ENCODE data around the gene ZZZ3.
A peak's percentile ranks its signal among the peaks of the same experiment; 100 is the strongest.

Gene ZZZ3

DNA sequence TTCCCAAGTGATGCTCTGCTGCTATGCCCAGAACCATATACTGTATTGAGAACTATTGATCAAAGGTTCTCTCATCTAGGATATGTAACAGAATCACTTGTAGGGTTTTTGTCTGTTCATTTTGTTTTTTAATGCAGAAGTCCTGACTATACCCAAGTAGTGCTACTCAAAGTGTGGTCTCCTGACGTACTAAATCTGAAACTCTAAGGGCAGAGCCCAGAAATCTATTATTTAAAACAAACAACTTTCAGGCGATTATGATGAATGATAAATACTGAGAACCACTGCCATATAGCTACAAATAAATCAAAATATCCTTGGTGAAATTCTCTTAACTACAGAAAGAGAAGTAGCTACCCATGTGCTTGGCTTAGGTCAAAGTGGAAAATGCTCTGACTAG, 10.1 kb downstream of the ZZZ3 start:
- H3K4me1 ChIP-seq (ENCODE audit: control extremely low read depth in 1 of 4, control insufficient read depth in 4 of 4, insufficient read depth in 4 of 4, low read length in 3 of 4): peaks cover 0 to 9% (median 0%) of the 10 kb centered on the region in 4 experiments
- ChIA-PET POLR2A (no interaction called here), CTCF (interaction anchor here (1.1 kb wide), 1 partner anchor 30 kb away, joined by 3 read pairs; no protein-coding TSS in a partner anchor)
- DNase-seq: no peak
- H3K36me3 ChIP-seq (ENCODE audit: control insufficient read depth in 4 of 4, insufficient read depth in 4 of 4, low read length in 3 of 4): peaks cover 0 to 9% (median 3%) of the 10 kb centered on the region in 4 experiments
- no peak overlapping the region for H3K4me3 ChIP-seq (ENCODE audit: control insufficient read depth in 1 of 7, extremely low read depth in 1 of 7, insufficient read depth in 4 of 7, low read depth in 2 of 7, low read length in 6 of 7)
- no peaks in the 10 kb centered on the region for H3K9me3 ChIP-seq (ENCODE audit: control extremely low read depth in 1 of 5, control insufficient read depth in 4 of 5, insufficient read depth in 2 of 5, low read depth in 1 of 5, low read length in 4 of 5)
- H3K27me3 ChIP-seq (replicated peaks in 2 of 5; ENCODE audit: control insufficient read depth in 4 of 5, insufficient read depth in 5 of 5, low read length in 4 of 5): no peaks in the 10 kb centered on the region
- no peak overlapping the region for H3K27ac ChIP-seq (ENCODE audit: insufficient read depth in 1 of 2, low read depth in 1 of 2, low read length in 2 of 2, poor library complexity in 1 of 2, severe bottlenecking in 2 of 2)
- 100% methylated on average over 1 of the region's 2 CpGs for WGBS (ENCODE audit: insufficient coverage)

GRCh38 chr1:77671836-77672235, 10.6 kb downstream of the ZZZ3 start:
- POLR2A ChIA-PET: no interaction called here
- no peaks in the 10 kb centered on the region for H3K9me3 ChIP-seq (ENCODE audit: control extremely low read depth in 1 of 5, control insufficient read depth in 4 of 5, insufficient read depth in 2 of 5, low read depth in 1 of 5, low read length in 4 of 5)
- H3K27ac ChIP-seq (ENCODE audit: insufficient read depth in 1 of 2, low read depth in 1 of 2, low read length in 2 of 2, poor library complexity in 1 of 2, severe bottlenecking in 2 of 2): no peak overlapping the region
- WGBS (ENCODE audit: insufficient coverage): 100% methylated on average over 1 of the region's 5 CpGs
- CTCF ChIA-PET: no interaction called here
- no peak overlapping the region for H3K4me3 ChIP-seq (ENCODE audit: control insufficient read depth in 1 of 7, extremely low read depth in 1 of 7, insufficient read depth in 4 of 7, low read depth in 2 of 7, low read length in 6 of 7)
- DNase-seq: no peak
- peaks cover 0 to 9% (median 3%) of the 10 kb centered on the region in 4 experiments for H3K36me3 ChIP-seq (ENCODE audit: control insufficient read depth in 4 of 4, insufficient read depth in 4 of 4, low read length in 3 of 4)
- H3K27me3 ChIP-seq (replicated peaks in 2 of 5; ENCODE audit: control insufficient read depth in 4 of 5, insufficient read depth in 5 of 5, low read length in 4 of 5): no peaks in the 10 kb centered on the region
- H3K4me1 ChIP-seq (ENCODE audit: control extremely low read depth in 1 of 4, control insufficient read depth in 4 of 4, insufficient read depth in 4 of 4, low read length in 3 of 4): peaks cover 0 to 9% (median 0%) of the 10 kb centered on the region in 4 experiments

GRCh38 chr1:77670330-77670729, 12.1 kb downstream of the ZZZ3 start:
- DNase-seq: no peak
- no peaks in the 10 kb centered on the region for H3K9me3 ChIP-seq (ENCODE audit: control extremely low read depth in 1 of 5, control insufficient read depth in 4 of 5, insufficient read depth in 2 of 5, low read depth in 1 of 5, low read length in 4 of 5)
- H3K36me3 ChIP-seq (ENCODE audit: control insufficient read depth in 4 of 4, insufficient read depth in 4 of 4, low read length in 3 of 4): peaks cover 0 to 2% (median 2%) of the 10 kb centered on the region in 4 experiments
- ChIA-PET POLR2A (interaction anchor here (0.6 kb wide), 1 partner anchor 16 kb away, joined by 3 read pairs; no protein-coding TSS in a partner anchor), CTCF (no interaction called here)
- no peaks in the 10 kb centered on the region for H3K27me3 ChIP-seq (replicated peaks in 2 of 5; ENCODE audit: control insufficient read depth in 4 of 5, insufficient read depth in 5 of 5, low read length in 4 of 5)
- no peak overlapping the region for H3K4me3 ChIP-seq (ENCODE audit: control insufficient read depth in 1 of 7, extremely low read depth in 1 of 7, insufficient read depth in 4 of 7, low read depth in 2 of 7, low read length in 6 of 7)
- H3K4me1 ChIP-seq (ENCODE audit: control extremely low read depth in 1 of 4, control insufficient read depth in 4 of 4, insufficient read depth in 4 of 4, low read length in 3 of 4): peaks cover 0 to 9% (median 0%) of the 10 kb centered on the region in 4 experiments
- no peak overlapping the region for H3K27ac ChIP-seq (ENCODE audit: insufficient read depth in 1 of 2, low read depth in 1 of 2, low read length in 2 of 2, poor library complexity in 1 of 2, severe bottlenecking in 2 of 2)
- WGBS (ENCODE audit: insufficient coverage): 100% methylated on average over 6 of the region's 7 CpGs

- ChIA-PET CTCF (interaction anchor here (0.6 to 1.6 kb wide), 5 partner anchors 10 to 322 kb away, joined by 3 to 4 read pairs (median 3); no protein-coding TSS in a partner anchor), POLR2A (no interaction called here)
- no CpG with 5 or more reads among the region's 1 CpG for WGBS (ENCODE audit: insufficient coverage)
- H3K27me3 ChIP-seq (replicated peaks in 2 of 5; ENCODE audit: control insufficient read depth in 4 of 5, insufficient read depth in 5 of 5, low read length in 4 of 5): no peaks in the 10 kb centered on the region
- DNase-seq: no peak
- no peak overlapping the region for H3K27ac ChIP-seq (ENCODE audit: insufficient read depth in 1 of 2, low read depth in 1 of 2, low read length in 2 of 2, poor library complexity in 1 of 2, severe bottlenecking in 2 of 2)
- no peaks in the 10 kb centered on the region for H3K9me3 ChIP-seq (ENCODE audit: control extremely low read depth in 1 of 5, control insufficient read depth in 4 of 5, insufficient read depth in 2 of 5, low read depth in 1 of 5, low read length in 4 of 5)
- peaks cover 0 to 2% (median 0%) of the 10 kb centered on the region in 4 experiments for H3K36me3 ChIP-seq (ENCODE audit: control insufficient read depth in 4 of 4, insufficient read depth in 4 of 4, low read length in 3 of 4)
- H3K4me3 ChIP-seq (ENCODE audit: control insufficient read depth in 1 of 7, extremely low read depth in 1 of 7, insufficient read depth in 4 of 7, low read depth in 2 of 7, low read length in 6 of 7): no peak overlapping the region
- peaks cover 0 to 9% (median 1%) of the 10 kb centered on the region in 4 experiments for H3K4me1 ChIP-seq (ENCODE audit: control extremely low read depth in 1 of 4, control insufficient read depth in 4 of 4, insufficient read depth in 4 of 4, low read length in 3 of 4)
Measured at GRCh38 chr1:77668924-77669449, 13.5 kb downstream of the ZZZ3 start.

DNA sequence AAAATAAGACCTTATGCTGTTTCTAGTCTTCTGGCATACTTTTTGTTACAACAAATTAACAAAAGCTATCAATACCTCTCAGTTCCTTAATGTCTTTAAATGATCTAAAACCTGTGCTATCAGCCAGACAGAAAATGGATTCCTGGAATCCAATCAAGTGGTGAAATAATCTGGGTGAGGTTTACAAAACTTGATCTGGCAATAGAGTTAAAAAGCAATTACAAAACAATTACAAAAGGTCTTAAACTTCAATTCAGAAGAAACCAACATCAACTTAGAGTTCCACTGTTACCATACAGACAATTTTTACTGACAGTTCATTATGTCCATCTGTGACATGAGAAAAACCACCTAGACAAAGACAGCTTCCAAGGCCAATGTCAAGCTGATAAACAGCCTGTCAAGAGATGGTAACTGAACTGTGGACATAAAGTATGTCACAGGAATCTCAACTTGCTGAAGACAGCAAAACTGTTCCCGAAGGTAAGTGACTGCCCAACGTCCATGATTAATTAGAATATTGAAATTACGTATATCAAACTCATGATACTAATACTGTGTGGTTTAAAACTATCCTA, 17.4 kb downstream of the ZZZ3 start:
- Histone ChIP-seq H3K27me3 (replicated peaks in 2 of 5; ENCODE audit: control insufficient read depth in 4 of 5, insufficient read depth in 5 of 5, low read length in 4 of 5) (no peaks in the 10 kb centered on the region), H3K36me3 (ENCODE audit: control insufficient read depth in 4 of 4, insufficient read depth in 4 of 4, low read length in 3 of 4) (peaks cover 0 to 6% (median 2%) of the 10 kb centered on the region in 4 experiments), H3K9me3 (ENCODE audit: control extremely low read depth in 1 of 5, control insufficient read depth in 4 of 5, insufficient read depth in 2 of 5, low read depth in 1 of 5, low read length in 4 of 5) (no peaks in the 10 kb centered on the region), H3K27ac (ENCODE audit: insufficient read depth in 1 of 2, low read depth in 1 of 2, low read length in 2 of 2, poor library complexity in 1 of 2, severe bottlenecking in 2 of 2) (peak overlapping the region in 1 of 2 experiments; percentile 12), H3K4me1 (ENCODE audit: control extremely low read depth in 1 of 4, control insufficient read depth in 4 of 4, insufficient read depth in 4 of 4, low read length in 3 of 4) (peaks cover 0 to 3% (median 0%) of the 10 kb centered on the region in 4 experiments), H3K4me3 (ENCODE audit: control insufficient read depth in 1 of 7, extremely low read depth in 1 of 7, insufficient read depth in 4 of 7, low read depth in 2 of 7, low read length in 6 of 7) (no peak overlapping the region)
- DNase-seq: no peak
- no CpG with 5 or more reads among the region's 3 CpGs for WGBS (ENCODE audit: insufficient coverage)
- CTCF ChIA-PET: interaction anchor here (0.6 to 1.2 kb wide), 3 partner anchors 15 to 88 kb away, joined by 3 to 7 read pairs (median 3); partner anchors contain the start of gene ZZZ3
- POLR2A ChIA-PET: no interaction called here

GRCh38 chr1:77661696-77662095, 20.8 kb downstream of the ZZZ3 start:
- DNase-seq: no peak
- CTCF ChIA-PET: interaction anchor here (0.6 kb wide), 1 partner anchor 117 kb away, joined by 3 read pairs; no protein-coding TSS in a partner anchor
- POLR2A ChIA-PET: interaction anchor here (0.6 kb wide), 1 partner anchor 15 kb away, joined by 4 read pairs; no protein-coding TSS in a partner anchor
- H3K4me1 ChIP-seq (ENCODE audit: control extremely low read depth in 1 of 4, control insufficient read depth in 4 of 4, insufficient read depth in 4 of 4, low read length in 3 of 4): peaks cover 0 to 3% (median 0%) of the 10 kb centered on the region in 4 experiments
- no peak overlapping the region for H3K4me3 ChIP-seq (ENCODE audit: control insufficient read depth in 1 of 7, extremely low read depth in 1 of 7, insufficient read depth in 4 of 7, low read depth in 2 of 7, low read length in 6 of 7)
- no peaks in the 10 kb centered on the region for H3K27me3 ChIP-seq (replicated peaks in 2 of 5; ENCODE audit: control insufficient read depth in 4 of 5, insufficient read depth in 5 of 5, low read length in 4 of 5)
- H3K27ac ChIP-seq (ENCODE audit: insufficient read depth in 1 of 2, low read depth in 1 of 2, low read length in 2 of 2, poor library complexity in 1 of 2, severe bottlenecking in 2 of 2): no peak overlapping the region
- peaks cover 0 to 9% (median 5%) of the 10 kb centered on the region in 4 experiments for H3K36me3 ChIP-seq (ENCODE audit: control insufficient read depth in 4 of 4, insufficient read depth in 4 of 4, low read length in 3 of 4)
- H3K9me3 ChIP-seq (ENCODE audit: control extremely low read depth in 1 of 5, control insufficient read depth in 4 of 5, insufficient read depth in 2 of 5, low read depth in 1 of 5, low read length in 4 of 5): no peaks in the 10 kb centered on the region
- 98% methylated on average over 4 of the region's 4 CpGs for WGBS (ENCODE audit: insufficient coverage)

- POLR2A ChIA-PET: no interaction called here
Measured at GRCh38 chr1:77659879-77660593, 22.4 kb downstream of the ZZZ3 start.

More at GRCh38 chr1:77659879-77660593, 22.4 kb downstream of the ZZZ3 start:
- no peaks in the 10 kb centered on the region for H3K27me3 ChIP-seq (replicated peaks in 2 of 5; ENCODE audit: control insufficient read depth in 4 of 5, insufficient read depth in 5 of 5, low read length in 4 of 5)
- H3K4me3 ChIP-seq (ENCODE audit: control insufficient read depth in 1 of 7, extremely low read depth in 1 of 7, insufficient read depth in 4 of 7, low read depth in 2 of 7, low read length in 6 of 7): no peak overlapping the region
- peaks cover 0 to 1% (median 0%) of the 10 kb centered on the region in 4 experiments for H3K4me1 ChIP-seq (ENCODE audit: control extremely low read depth in 1 of 4, control insufficient read depth in 4 of 4, insufficient read depth in 4 of 4, low read length in 3 of 4)
- no peaks in the 10 kb centered on the region for H3K9me3 ChIP-seq (ENCODE audit: control extremely low read depth in 1 of 5, control insufficient read depth in 4 of 5, insufficient read depth in 2 of 5, low read depth in 1 of 5, low read length in 4 of 5)
- 87% methylated on average over 3 of the region's 4 CpGs for WGBS (ENCODE audit: insufficient coverage)
- DNase-seq: no peak
- no peak overlapping the region for H3K27ac ChIP-seq (ENCODE audit: insufficient read depth in 1 of 2, low read depth in 1 of 2, low read length in 2 of 2, poor library complexity in 1 of 2, severe bottlenecking in 2 of 2)
- H3K36me3 ChIP-seq (ENCODE audit: control insufficient read depth in 4 of 4, insufficient read depth in 4 of 4, low read length in 3 of 4): peaks cover 0 to 9% (median 6%) of the 10 kb centered on the region in 4 experiments
- CTCF ChIA-PET: no interaction called here
